NCI-H2171 treated with DMSO at 0.1 percent for 48 hours (cell line): Measurements from ENCODE around the gene NT5C3B.
A peak's percentile ranks its signal among the peaks of the same experiment; 100 is the strongest.
"Not testable (repeated sequence)": the region's sequence is repeated elsewhere in the genome, so short reads cannot be mapped to it uniquely, and the experiment has no call there.

Experiments
- DNase-seq: peaks from one replicate; lab custom pipeline; 2025; lab: John Stamatoyannopoulos, UW

NT5C3B gene

GRCh38 chr17:41784207-41784744, 51.8 kb downstream of the NT5C3B start:
- DNase-seq, result no peak

DNA sequence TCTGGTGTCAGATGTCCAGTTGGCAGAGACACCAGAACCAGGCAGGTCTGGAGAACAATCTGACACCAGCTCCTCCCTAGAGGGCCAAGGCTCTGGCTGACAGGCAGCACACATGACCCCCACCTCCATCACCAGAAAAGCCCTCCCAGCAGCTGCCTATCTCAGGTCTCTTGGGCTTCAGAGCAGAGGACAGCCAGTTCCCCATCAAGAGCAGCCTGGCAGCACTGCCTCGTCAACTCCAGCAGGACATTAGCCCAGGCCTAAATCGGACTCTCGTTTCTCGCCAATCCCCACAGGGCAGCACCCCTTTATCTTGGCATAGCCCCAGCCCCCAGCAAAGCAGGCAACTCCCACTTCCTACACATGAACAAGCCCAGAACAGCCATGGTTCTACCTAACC, 53.9 kb downstream of the NT5C3B start:
- DNase-seq, result no peak

DNA sequence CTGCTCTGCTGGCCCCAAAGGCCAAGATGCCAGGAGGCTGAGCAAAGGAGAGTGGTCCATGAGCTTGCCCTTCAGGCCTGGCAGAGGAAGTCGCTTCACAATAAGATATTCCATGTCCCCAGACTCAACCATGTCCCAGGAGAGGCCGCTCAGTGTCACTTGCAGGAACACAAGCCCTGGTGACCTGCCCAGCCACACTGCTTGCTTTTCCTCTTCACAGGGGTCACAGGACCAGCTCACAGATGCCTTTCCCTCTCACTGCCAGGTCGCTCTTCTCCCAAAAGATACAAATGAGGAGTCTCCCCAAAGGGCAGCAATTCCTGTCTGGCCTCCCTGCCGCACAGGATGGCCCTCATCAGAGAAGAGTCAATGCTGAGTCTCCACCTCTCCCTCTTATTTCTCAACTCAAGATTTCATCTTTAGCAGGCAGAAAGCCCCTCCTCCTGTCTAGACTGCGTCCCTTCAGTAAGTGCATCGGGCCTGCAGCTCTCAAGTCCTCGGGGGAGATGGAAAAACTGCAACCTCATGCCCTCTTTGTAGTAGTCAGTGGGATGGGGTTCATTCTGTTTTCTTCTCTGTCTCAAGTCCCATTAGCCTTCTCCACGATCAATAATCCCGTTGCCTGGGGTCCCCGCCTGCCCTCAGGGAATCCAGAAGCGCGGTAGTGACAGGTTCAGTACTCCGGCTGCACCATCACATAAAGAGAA, 54.5 kb downstream of the NT5C3B start:
- no peak for DNase-seq

DNA sequence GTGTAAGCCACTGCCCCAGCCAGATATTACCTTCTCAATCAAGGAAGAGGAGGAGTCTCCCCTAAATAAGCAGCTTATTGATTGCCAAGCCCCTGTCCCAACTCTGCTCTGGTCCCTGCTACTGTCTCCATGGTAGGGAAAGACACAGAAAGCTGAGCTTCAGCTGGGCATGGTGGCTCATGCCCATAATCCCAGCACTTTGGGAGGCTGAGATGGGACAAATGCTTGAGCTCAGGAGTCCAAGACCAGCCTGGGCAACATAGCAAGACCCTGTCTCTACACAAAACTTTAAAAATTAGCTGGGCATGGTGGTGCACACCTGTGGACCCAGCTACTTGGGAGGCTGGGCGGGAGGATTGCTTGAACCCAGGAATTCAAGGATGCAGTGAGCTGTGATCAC, 56.1 kb downstream of the NT5C3B start:
- no peak for DNase-seq

- DNase-seq, result peak; percentile 60
Measured at GRCh38 chr17:41777574-41778188, 58.4 kb downstream of the NT5C3B start.

GRCh38 chr17:41777157-41777573, 58.9 kb downstream of the NT5C3B start:
- DNase-seq, result no peak

DNA sequence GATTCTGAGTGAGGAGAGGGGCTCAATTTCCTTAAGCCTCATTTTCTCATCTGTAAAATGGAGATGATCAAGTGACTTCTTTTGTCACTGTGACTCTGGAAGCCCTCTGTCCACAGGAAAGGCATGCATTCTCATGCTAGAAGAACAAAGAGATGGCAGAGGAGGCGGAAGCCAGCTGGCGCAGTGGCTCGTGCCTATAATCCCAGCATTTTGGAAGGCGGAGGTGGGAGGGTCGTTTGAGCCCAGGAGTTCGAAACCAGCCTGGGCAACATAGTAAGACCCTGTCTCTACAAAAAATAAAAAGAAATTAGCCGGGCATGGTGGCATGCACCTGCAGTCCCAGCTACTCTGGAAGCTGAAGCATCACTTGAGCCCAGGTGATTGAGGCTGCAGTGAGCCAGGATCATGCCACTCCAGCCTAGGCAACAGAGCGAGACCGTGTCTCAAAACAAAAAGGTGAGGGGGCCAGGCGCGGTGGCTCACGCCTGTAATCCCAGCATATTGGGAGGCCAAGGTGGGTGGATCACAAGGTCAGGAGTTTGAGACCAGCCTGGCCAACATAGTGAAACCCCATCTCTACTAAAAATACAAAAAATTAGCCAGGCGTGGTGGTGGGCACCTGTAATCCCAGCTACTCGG, 59.7 kb downstream of the NT5C3B start:
- DNase-seq, result not testable (repeated sequence)

DNA sequence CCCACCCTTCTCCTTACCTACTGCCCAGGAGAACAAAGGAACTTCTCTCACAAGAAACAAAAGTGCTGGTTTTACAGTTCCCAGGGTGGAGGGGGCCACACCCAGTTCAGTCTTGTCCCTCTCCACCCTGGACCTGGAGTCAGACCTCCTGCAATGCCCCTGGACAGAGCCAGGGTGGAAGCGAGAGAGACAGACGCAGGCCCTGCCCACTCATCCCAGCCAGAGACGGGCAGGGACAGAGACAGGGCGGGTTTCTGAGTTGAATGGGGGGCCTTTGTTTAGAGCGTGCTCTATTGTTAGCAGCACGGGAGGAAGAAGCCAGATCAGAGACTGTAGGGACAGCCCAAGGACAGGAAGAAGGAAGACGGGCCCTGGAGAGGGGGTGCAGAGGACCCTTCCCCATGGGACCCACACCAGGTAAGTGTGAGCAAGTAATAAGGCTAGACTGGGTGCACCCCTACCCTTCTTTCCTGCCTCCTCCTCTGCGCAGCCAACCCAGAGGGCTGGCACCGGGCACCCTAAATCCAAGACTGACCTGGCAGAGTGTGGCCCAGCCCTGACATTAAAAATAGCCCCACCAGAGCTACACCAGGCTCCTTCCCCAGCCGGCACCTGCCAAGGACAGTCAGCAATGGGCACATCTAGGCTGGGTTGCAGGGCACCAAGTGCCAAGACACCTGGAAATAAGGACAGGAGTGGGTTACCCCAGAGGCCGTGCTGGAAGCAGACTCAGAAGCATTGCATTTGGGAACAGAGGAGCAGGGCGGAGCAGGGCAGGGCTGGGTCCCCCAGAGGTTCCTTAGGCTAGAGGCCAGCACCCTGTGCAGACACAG, 60.4 kb downstream of the NT5C3B start:
- no peak for DNase-seq
